ENCODE data around the gene FDXACB1.
A peak's percentile ranks its signal among the peaks of the same experiment; 100 is the strongest.

The FDXACB1 gene

GRCh38 chr11:111911563-111912401 is 32.8 kb upstream of the FDXACB1 start, which contains the start of gene CRYAB:
CRYAB (minus strand) TSS chr11:111911770; CDS start chr11:111911724, 46 bp downstream.
- Mint-ChIP-seq H3K36me3 (ENCODE audit: low read depth) (no peaks in the 10 kb centered on the region), H3K4me1 (peaks cover 48% of the 10 kb centered on the region), H3K27me3 (ENCODE audit: low read depth) (peaks cover 3% of the 10 kb centered on the region), H3K9me3 (no peaks in the 10 kb centered on the region), H3K27ac (peak within 1 kb of the TSS; percentile 83 to 96 (median 94)), H3K4me3 (peak within 1 kb of the TSS; percentile 53 to 86 (median 79))
- TF ChIP-seq CTCF (IDR thresholded peaks at IDR 0.05; ENCODE audit: unreplicated experiment in 3 of 3) = no peak

GRCh38 chr11:111910676-111911562 is 32.0 kb upstream of the FDXACB1 start:
- no peaks in the 10 kb centered on the region for H3K27me3 Mint-ChIP-seq (ENCODE audit: low read depth)
- H3K36me3 Mint-ChIP-seq (ENCODE audit: low read depth) = no peaks in the 10 kb centered on the region
- TF ChIP-seq CTCF (IDR thresholded peaks at IDR 0.05; ENCODE audit: unreplicated experiment in 3 of 3) = no peak
- H3K27ac Mint-ChIP-seq = peak overlapping the region; percentile 83 to 96 (median 94)
- H3K4me1 Mint-ChIP-seq = peaks cover 43% of the 10 kb centered on the region
- no peaks in the 10 kb centered on the region for H3K9me3 Mint-ChIP-seq
- peak overlapping the region; percentile 14 to 86 (median 78) for H3K4me3 Mint-ChIP-seq

- Mint-ChIP-seq H3K4me3 (peak overlapping the region in 1 of 3 experiments; percentile 86), H3K9me3 (no peaks in the 10 kb centered on the region), H3K4me1 (peaks cover 36% of the 10 kb centered on the region), H3K27me3 (ENCODE audit: low read depth) (no peaks in the 10 kb centered on the region), H3K36me3 (ENCODE audit: low read depth) (peaks cover 6% of the 10 kb centered on the region), H3K27ac (peak overlapping the region in 1 of 3 experiments; percentile 96)
- TF ChIP-seq CTCF (IDR thresholded peaks at IDR 0.05; ENCODE audit: unreplicated experiment in 3 of 3) = no peak
Measured at GRCh38 chr11:111909378-111909777, 30.4 kb upstream of the FDXACB1 start.

- H3K9me3 Mint-ChIP-seq = no peaks in the 10 kb centered on the region
- TF ChIP-seq CTCF (IDR thresholded peaks at IDR 0.05; ENCODE audit: unreplicated experiment in 3 of 3) = no peak
- H3K4me1 Mint-ChIP-seq = peaks cover 30% of the 10 kb centered on the region
- H3K4me3 Mint-ChIP-seq = peak overlapping the region in 1 of 3 experiments; percentile 39
- peaks cover 6% of the 10 kb centered on the region for H3K36me3 Mint-ChIP-seq (ENCODE audit: low read depth)
- H3K27ac Mint-ChIP-seq = no peak overlapping the region
- no peaks in the 10 kb centered on the region for H3K27me3 Mint-ChIP-seq (ENCODE audit: low read depth)
Measured at GRCh38 chr11:111908639-111909305, 29.8 kb upstream of the FDXACB1 start.

- TF ChIP-seq CTCF (IDR thresholded peaks at IDR 0.05; ENCODE audit: unreplicated experiment in 3 of 3) = no peak
- no peaks in the 10 kb centered on the region for H3K27me3 Mint-ChIP-seq (ENCODE audit: low read depth)
- no peak overlapping the region for H3K4me3 Mint-ChIP-seq
- no peaks in the 10 kb centered on the region for H3K9me3 Mint-ChIP-seq
- no peak overlapping the region for H3K27ac Mint-ChIP-seq
- H3K4me1 Mint-ChIP-seq = peaks cover 22% of the 10 kb centered on the region
- peaks cover 6% of the 10 kb centered on the region for H3K36me3 Mint-ChIP-seq (ENCODE audit: low read depth)
Measured at GRCh38 chr11:111906680-111907079, 27.7 kb upstream of the FDXACB1 start.

All from nephron (organoid).